ENCODE data around the gene SLC22A3.

Gene SLC22A3

GRCh38 chr6:160375561-160375949, 27.4 kb downstream of the SLC22A3 start:
- peak overlapping the region; percentile 70 for H3K27ac ChIP-seq
- no peak for TF ChIP-seq CTCF (conservative IDR thresholded peaks at IDR 0.05)

- TF ChIP-seq CTCF (conservative IDR thresholded peaks at IDR 0.05), result no peak
- no peak overlapping the region; the same call in none of the 2 replicates for H3K27ac ChIP-seq
Measured at GRCh38 chr6:160376445-160376844, 28.3 kb downstream of the SLC22A3 start.

GRCh38 chr6:160378218-160378617, 30.0 kb downstream of the SLC22A3 start:
- no peak overlapping the region for H3K27ac ChIP-seq
- no peak for TF ChIP-seq CTCF (conservative IDR thresholded peaks at IDR 0.05)

GRCh38 chr6:160378882-160379281, 30.7 kb downstream of the SLC22A3 start:
- TF ChIP-seq CTCF (conservative IDR thresholded peaks at IDR 0.05), result no peak
- no peak overlapping the region for H3K27ac ChIP-seq

- H3K27ac ChIP-seq, result no peak overlapping the region
Measured at GRCh38 chr6:160379466-160379865, 31.3 kb downstream of the SLC22A3 start.

GRCh38 chr6:160382946-160383345, 34.8 kb downstream of the SLC22A3 start:
- TF ChIP-seq CTCF (conservative IDR thresholded peaks at IDR 0.05), result no peak
- H3K27ac ChIP-seq, result no peak overlapping the region

More at GRCh38 chr6:160379466-160379865, 31.3 kb downstream of the SLC22A3 start:
- no peak for TF ChIP-seq CTCF (conservative IDR thresholded peaks at IDR 0.05)

- H3K27ac ChIP-seq, result peak overlapping the region; percentile 50
- no peak for TF ChIP-seq CTCF (conservative IDR thresholded peaks at IDR 0.05)
Measured at GRCh38 chr6:160386869-160387530, 38.8 kb downstream of the SLC22A3 start.

Data from VCaP (cell line).